Measurements from ENCODE around the gene GABRB3.

The GABRB3 gene

DNA sequence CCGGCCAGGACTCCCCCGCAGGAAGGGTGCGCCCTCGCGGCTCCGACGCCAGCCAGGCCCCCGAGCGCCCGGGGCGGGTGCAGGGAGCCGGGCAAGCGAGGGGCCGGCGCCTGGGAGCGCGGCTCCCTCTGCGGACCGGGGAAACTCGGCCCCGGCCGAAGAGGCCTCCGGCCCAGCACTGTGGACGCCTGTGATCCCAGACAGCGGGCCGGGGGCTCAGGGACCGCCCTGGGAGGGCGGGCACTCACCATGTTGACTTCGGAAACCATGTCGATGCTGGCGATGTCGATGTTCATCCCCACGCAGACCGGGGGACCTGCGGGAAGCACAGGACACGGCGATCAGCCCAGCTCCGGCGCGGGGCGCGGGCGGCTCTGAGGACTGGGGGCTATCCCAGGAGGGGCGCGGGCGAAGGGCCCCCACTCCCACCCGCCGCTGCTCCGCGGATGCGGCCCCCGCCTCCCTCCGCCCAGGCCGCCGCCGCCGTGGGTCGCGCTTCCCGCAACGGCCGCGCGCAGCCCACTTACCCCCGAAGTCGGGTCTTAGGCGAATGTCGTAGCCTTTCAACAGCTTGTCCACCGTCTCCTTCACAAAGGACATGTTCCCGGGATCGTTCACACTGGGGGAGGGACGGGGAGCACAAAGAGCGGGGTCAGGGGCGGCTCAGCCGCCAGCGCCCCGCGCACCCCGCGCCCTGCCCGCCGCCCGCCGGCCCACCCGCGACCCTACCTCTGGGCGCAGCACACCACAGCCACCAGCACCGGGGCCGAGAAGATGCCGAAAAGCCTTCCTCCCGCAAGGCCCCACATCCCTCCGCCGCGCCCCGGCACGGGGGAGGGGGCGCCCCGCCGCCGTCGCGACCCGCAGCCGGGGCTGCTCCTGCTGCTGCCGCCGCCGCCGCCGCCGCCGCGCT is at the start of gene GABRB3:
Gene GABRB3 (minus strand): TSS at position 913 of the 913 bp plus-strand sequence.
- no peak for DNase-seq

- DNase-seq = no peak
Observed at GRCh38 chr15:26807517-26808427, 34.9 kb upstream of the GABRB3 start.

GRCh38 chr15:26806574-26806973 is 33.7 kb upstream of the GABRB3 start:
- no peak for DNase-seq

GRCh38 chr15:26806151-26806550 is 33.3 kb upstream of the GABRB3 start:
- no peak for DNase-seq

DNA sequence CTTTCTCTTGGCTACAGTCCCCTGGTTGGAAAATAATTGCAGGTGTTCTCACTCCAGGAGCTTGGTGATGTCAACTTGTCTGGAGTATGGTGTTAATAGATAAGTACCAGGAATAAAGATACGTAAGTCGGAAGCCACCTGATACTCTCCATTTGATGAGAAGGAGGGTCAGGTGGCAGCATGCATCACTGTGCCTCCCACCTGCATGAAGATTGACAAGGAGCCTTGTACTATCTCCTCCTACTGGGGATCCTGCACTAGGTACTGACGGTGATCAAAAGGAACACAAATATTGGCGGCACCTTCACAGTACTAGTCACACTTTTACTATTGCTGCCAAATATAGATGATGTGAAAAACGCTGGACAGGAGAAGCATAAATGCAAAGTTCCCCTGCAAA is 32.6 kb upstream of the GABRB3 start:
- no peak for DNase-seq

DNA sequence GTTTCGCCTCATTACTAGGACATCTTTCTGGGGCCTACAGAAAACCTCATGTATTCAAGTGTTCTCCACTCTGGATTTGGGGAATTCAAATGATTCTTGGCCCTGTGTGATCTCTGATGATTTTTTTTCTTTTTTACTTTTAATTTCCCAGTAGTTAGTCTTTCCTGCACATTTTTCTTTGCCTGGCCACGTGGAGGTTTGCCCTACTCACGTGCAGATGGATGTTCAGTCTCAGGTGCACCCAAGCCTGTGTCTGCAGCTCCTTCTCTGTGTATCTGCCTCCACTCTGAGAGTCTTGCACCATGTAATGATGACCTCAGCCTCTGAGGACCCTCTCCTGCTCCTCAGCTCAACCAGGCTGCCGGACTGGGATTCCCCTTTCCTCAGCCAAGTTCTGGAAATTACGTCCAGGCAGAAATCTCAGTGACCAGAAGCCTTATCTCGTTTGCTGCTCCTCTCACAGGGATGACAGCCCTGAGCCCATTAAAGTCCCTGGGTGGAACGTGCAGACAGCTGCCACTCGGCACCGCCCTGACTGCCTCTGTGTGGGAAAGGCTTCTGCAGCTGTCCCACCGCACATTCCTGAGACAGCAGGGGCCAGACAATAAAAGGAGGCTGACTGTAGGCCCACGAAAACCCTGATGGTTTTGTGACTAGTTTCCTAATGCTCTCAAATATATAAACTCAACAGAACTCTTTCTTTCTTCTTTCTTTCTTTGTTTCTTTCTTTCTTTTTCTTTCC is 31.4 kb upstream of the GABRB3 start:
- DNase-seq = no peak

GRCh38 chr15:26790118-26790517 is 17.3 kb upstream of the GABRB3 start:
- DNase-seq = no peak

- DNase-seq = no peak
Observed at GRCh38 chr15:26781816-26782215, 8.9 kb upstream of the GABRB3 start.

DNA sequence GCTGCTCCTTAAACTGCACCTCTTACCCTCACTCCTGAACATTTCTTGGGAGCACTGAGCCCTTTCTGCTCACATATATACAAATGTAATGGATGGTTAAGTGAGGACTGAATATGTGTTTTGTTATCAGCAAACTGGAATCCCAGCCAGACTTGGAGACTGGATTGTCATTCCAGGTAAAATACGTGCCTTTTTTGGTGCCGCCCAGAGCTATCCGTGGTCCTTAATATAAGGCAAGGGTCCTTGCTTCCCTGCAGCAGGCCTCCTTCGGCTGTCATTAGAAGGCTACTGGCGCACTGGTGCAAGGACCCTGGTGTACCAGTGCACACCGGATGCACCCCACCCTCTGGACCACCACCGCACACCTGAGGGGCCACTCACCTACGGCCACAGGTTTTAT is 1.1 kb upstream of the GABRB3 start:
- DNase-seq = no peak

GRCh38 chr15:26773067-26773877 is 406 bp upstream of the GABRB3 start:
- DNase-seq = no peak

DNA sequence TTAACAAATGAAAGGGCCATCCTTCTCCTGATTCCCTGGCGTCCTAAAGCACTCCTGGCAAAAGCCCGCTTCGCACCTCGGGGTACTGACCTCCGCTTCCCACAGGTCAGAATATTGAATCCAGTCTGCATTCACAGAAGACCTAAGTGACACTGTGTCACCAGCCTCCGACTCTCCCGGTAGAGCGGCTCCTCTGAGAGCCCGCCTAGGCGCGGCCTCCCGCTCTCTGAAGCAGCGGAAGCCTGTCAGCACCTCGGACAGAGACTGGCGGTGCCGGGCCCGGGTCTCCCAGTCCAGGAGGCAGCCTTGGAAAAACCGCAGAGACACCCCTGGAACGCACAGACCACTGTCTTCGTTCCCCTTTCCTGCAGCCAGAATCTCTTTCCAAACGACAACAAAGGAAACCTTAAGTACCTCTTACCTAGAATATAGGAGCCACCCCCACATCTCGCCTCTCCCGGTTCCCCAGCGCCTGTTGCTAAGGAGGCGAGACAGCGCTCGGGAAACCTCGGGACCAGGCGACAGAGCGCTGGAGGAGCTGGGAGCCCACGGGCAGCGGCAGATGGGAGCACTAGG is 1.2 kb downstream of the GABRB3 start:
- DNase-seq = no peak

DNA sequence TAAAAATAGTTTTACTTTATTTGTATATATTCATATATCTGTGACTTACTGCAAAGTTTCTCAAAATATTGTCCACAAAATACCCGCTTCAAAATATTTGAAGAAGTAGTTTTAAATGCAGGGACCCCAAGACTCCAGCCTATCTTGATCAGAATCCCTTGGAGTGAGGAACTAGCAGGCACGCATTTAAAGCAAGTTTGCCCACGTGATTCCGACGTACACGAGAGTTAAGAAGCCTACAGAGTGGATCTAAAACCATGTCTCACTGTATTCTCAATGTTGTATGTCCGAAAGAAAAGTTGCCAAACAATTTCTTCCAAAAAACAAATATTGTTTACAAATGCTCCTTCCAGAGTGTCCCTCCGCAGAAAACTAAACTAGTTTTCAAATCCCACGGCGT is 1.7 kb downstream of the GABRB3 start:
- DNase-seq = no peak

DNA sequence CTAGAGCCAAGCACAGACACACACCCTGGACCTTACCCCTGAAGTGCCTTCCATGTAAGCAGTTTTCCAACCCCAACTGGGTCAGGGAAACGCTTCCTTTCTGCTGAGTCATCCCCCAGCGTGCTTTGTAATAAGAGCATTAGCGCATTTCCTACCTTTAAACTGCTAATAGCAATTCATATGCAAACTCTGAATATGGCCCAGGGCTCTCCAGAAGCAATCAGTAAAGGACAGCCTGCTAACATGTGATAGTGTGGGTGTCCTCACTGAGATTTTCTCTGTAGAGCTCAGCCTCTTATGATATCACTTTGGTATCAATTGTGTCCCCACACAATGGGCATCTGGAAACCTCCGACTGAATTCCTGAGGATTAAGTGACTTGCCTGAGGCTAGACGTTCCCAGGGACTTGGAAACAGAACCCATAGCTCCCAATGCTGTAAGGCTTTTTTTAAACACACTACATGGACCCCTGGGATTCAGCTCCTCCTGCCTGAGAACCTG is 5.6 kb downstream of the GABRB3 start:
- DNase-seq = no peak

- DNase-seq = no peak
Observed at GRCh38 chr15:26766262-26766661, 6.6 kb downstream of the GABRB3 start.

DNA sequence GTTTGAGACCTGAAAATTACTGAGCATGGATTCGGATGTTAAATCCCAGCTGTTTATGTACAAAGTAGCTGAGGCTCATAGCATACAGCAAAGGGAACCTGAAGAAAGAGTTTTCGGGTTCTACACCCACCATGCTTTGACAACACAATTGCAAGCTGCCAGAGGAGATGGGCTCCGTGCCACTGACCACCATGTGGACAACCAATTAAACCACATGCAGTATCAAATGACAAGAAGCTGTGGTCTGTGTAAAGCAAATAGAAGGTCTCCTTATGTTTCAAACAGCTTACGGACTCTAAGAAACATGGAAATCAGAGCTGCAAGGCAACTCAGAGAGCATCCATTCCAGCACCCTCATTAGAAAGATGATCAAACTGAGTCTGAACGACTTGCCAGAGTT is 12.9 kb downstream of the GABRB3 start:
- DNase-seq = no peak

GRCh38 chr15:26758079-26758478 is 14.8 kb downstream of the GABRB3 start:
- no peak for DNase-seq

GRCh38 chr15:26757141-26757540 is 15.7 kb downstream of the GABRB3 start:
- DNase-seq = no peak

DNA sequence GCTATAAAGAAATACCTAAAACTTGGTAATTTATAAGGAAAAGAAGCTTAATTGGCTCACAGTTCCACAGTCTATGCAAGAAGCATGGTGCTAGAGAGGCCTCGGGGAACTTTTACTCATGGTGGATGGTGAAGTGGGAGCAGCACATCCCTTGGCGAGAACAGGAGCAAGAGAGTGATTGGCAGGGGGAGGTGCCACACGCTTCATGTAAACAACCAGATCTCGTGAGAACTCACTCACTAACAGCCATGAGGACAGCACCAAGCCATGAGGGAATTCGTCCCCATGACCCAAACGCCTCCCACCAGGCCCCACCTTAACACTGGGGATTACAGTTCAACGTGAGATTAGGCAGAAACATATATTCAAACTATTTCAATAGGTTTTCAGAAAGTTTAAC is 28.0 kb downstream of the GABRB3 start:
- DNase-seq = no peak

- no peak for DNase-seq
Observed at GRCh38 chr15:26739791-26740190, 33.1 kb downstream of the GABRB3 start.

GRCh38 chr15:26738996-26739395 is 33.9 kb downstream of the GABRB3 start:
- no peak for DNase-seq

GRCh38 chr15:26736502-26737248 is 36.2 kb downstream of the GABRB3 start:
- DNase-seq = no peak

Measured in CD4-positive, alpha-beta T cell treated with Interleukin-15 for 1 hour (primary cell).